8988T (cell line): ENCODE results near the gene PWWP2B.
A peak's percentile ranks its signal among the peaks of the same experiment; 100 is the strongest.
"Not testable (repeated sequence)": the region's sequence is repeated elsewhere in the genome, so short reads cannot be mapped to it uniquely, and the experiment has no call there.

Source experiments
- DNase-seq: peaks from one replicate; pipeline ENCODE4 v3.0.0; 2011

PWWP2B gene

DNA sequence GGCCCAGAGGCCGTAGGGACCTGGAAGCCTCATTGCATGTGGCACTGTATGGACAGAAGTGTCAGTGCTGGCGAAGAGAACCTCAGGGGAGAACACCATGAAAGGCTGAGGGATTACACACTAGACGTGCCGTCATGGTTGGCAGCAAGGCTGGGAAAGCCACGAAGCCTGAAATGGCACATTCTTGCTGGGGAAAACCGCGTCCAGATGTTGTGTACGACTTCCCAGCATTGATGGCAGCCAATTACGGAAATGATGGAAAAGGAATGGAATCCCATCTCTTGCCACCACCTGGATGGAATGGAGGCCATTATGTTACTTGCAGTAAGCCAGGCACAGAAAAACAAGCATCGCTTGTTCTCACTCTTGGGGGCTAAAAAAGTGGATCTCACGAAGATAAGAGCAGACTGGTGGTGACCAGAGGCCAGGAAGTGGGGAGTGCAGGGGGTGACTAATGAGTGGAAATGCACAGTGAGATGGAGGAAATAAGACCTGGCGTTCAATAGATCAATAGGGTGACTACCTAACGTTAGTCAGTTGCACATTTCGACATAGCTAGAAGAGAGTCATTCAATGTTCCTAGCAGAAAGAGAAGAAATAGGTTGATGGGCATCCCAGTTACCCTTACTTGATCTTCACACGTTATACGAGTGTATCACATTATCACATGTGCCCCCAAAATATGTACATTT lies 14.6 kb upstream of the PWWP2B start:
- DNase-seq, result no peak

DNA sequence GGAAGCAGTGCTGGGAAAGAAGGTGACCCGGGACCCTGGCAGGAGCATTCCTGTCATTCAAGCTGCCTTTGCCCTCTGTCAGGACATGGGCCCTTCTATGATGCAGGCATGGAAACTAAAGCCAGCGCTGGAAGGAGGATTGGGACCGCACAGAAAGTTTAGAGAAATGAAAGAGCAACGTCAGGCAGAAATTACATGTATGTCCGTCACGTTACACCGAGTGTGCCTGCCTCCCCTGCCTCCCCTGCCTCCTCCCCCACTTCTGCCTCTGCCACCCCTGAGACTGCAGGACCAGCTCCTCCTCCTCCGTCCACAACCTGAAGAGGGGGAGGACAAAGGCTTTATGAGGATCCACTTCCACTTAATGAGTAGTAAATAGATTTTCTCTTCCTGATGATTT lies 13.9 kb upstream of the PWWP2B start:
- DNase-seq, result no peak

DNA sequence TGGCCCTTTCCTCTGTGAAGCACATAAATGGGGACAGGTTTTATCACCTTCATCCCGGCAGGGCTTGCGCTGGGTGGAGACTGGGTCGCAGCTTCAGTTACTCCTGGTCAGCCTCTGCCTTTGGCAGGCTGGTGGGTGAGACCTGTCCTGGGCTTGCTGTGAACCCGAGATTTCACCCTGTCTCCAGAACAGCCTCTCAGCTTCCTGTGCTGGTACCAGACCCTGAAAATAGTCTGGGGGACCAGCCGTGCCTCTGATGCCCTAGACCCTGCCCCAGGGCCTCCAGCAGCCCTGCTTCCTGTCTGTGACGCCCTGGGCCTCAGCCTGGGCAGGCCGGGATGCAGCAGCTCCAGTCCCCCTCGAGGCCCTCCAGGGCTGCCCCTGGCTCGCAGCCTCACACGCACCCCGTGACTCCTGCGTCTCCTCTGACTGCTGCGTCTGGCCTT lies 13.2 kb upstream of the PWWP2B start:
- no peak for DNase-seq

DNA sequence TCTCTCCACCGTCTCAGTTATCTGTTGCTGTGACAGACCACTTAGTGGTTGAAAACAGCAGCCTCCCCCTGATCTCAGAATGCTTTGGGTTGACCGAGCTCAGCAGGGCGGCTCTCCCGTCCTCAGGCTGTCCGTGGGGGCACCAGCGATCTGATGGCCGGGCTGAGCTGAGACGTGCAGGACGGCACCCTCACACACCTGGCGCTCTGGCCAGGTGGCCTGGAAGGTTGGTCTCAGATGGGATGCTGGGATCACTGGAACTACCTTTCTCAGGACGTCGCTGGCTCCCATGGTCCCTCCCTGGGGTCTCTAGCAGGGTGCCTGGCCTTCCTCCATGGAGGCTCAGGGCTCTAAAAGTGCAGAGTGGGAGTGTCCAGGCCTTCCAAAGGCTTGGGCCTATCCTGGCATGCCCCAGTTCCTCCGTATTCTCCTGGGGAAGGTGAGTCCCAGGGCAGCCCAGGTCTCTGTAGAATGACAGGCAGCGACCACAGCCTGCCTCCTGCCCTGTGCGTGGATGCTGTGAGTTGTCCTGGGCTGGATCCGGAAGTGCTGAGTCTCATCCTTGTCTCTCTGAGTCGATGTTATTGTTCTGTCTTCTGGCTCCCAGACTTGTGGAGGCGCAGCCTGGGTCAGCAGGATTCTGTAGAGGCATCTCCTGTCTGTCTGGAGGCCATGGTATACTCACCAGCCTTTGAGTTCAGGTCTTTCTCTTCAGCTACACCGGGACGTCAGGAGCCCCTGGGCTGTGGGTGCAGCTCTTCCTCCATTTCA lies 12.2 kb upstream of the PWWP2B start:
- DNase-seq, result no peak

DNA sequence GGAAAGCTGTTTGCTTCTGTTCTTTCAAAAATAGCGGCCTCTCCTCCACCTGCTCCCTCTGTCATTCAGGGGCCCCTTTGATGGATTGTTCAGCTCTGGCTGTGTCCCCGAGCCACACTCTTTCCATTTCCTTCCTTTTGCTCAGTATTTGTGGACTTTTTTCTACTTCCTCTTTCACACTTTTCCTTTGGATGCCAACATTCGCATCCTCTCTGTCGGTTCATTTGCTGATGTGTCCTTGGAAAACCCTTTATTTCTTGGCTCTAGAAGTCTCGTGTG lies 11.7 kb upstream of the PWWP2B start:
- no peak for DNase-seq

DNA sequence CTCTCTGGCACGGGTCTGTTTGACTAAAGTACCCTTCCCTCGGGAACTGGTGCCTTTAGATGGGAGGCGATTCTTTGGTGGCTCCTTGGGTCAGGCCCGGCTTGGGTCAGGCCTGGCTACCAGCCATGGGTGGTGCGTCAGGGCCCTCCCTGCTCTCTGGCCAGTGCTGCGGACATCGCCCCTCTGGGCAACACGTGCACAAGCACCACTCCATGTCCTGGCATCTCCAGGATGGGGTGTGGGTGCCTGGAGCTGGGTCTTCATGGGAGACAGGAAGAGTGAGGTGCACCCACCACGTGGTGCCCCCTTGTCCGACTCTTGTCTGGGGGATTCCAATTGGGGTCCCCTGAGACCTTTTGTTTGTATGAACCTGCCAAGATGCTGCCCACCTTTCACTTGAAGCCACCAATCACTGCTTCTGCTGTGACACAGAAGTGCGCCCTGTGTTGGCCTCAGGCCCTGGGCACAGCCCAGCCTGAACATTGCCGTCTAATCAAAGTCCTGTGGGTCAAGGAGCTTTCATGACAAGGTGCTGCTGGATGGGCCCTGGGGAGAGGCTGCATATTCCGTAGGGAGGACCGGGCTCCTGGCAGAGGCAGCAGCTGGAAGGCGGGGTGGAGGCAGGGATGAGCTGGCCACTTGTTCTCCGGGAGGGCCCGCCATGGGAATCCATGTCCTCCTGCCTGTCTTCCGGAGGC lies 11.1 kb upstream of the PWWP2B start:
- DNase-seq, result no peak

DNA sequence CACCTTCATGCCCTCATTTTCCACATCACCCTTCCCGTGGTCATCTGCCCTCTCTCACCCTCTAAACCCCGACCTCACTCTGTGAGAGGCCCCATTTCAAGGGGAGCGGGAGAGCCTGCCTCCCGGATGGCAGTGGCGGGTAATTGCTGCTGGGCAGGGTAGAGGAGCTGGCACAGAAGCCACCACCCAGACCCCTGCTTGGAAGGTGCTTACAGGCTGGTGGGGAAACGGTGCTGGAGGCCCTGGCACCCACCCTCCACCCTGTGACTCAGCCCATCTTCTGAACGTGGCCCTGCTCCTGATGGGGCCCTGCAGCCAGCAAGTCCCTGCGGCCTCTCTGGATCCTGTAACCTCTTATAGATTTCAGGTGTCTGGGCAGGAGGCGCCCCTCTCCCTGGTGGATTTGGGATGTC lies 10.6 kb upstream of the PWWP2B start:
- DNase-seq, result peak; percentile 46

DNA sequence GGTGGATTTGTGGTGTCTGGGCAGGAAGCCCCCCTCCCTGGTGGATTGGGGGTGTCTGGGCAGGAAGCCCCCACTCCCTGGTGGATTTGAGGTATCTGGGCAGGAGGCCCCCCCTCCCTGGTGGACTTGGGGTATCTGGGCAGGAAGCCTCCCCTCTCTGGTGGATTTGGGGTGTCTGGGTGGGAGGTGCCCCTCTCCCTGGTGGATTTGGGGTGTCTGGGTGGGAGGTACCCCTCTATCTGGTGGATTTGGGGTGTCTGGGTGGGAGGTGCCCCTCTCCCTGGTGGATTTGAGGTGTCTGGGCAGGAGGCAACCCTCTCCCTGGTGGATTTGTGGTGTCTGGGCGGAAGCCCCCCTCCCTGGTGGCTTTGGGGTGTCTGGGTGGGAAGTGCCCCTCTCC lies 10.1 kb upstream of the PWWP2B start:
- not testable (repeated sequence) for DNase-seq

DNA sequence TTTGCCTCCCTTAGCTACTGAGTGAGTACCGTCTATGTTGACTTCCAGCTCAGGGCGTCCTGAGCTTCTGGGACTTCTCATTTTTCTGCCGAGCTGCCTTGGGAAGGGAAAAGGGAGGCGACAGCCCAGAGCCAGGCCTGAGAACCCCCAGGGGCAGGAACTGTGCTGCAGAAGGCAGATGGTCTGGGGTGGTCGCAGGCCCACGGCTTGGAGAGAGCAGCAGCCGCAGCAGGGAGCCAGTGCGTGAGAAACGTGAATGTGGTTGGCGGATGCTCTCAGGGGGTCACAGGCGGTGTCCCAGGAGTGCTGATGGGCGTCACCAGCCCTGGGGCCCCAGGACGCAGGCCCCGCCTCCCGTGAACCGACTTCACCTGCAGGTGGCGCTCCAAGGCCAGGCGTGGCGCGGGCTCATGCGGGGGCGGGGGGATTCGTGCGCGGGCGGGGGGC lies 9.2 kb upstream of the PWWP2B start:
- peak; percentile 99 for DNase-seq

DNA sequence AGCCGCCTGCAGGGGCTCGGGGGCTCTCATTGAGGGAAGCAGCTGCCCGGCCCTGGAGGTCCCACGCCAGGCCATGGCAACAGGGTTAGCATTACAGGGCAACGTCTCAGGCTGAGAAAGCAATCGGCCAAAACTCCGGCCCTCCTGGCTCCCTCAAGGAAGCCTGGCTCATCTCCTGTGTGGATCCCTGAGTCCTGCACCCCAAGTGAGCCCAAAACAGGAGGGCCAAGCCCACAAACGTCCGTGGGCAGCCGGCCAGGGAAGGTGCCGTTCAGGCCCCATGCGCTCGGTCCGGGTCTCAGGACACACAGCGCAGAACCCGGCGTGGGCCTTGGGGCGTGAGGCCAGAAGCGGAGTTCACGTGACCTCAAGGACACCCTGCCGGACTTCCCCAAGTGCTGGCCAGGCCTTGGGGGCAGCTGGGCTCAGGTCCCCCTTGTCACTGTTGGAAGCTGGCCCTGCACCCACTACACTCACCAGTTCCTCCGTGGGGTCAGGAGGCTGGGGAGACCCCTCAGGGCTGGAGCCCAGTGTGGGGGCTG lies 8.0 kb upstream of the PWWP2B start:
- peak; percentile 75 for DNase-seq

DNA sequence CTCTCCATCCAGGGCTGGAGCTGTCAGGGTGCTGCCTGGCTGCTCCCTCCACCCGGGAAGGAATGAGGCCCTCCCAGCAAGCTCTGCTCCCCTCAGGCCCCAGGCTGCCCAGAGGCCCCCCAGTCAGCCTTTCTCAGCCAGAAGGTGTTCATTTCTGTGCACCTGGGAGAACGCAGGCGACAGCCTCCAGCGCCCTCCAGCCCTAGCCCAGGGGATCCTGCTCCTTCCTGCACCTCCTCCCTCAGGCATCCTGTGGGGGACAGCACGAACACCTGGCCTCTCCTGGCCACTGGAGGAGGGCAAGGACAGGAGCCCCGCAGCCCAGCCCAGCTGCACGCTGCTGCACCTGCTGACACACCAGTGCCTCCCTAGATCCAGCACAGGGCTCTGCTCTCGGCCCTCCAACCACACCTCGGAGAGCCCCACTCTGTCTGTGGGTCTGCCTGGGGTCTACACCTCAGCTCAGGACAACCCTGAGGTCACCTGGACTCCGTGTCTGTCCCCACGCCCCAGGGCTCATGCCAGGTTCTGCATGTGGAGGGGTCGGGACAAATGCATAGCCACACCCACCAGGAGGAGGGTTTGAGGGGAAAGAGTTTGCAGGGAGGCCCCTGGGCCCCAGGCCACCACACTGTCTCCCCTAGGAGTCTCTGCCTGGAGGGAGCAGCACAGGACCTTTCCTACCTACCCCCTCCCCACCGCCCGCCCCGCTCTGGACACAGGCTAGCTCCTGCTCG lies 7.4 kb upstream of the PWWP2B start:
- DNase-seq, result peak; percentile 55

DNA sequence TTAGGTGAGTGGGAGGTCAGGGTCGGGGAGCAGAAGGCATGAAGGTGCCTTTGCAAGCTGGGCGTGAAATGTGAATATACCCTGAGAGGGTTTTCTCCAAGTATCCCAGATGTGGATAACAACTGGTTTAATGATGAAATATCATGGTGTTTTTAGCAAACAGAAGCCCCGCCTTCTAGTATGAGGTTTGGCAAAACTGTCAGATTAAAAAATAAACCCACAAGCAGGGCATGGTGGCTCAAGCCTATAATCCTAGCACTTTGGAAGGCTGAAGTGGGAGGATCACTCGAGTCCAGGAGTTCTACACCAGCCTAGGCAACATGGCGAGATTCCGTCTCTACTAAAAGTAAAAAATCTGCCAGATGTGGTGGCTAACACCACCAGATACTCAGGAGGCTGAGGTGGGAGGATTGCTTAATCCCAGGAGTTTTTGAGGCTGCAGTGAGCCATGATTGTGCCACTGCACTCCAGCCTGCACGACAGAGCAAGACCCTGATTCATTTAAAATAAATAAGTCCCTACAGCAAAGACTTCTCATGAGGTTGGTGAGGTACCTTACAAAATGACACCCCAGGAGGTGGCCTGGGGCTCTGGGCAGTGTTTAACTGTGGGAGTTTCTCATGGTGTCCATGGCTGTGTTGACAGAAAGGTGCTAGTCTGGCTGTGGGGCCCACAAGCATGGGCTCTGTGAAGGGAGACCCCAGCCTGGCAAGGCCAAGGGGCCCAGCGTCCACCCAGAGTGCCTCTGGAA lies 6.7 kb upstream of the PWWP2B start:
- peak; percentile 39 for DNase-seq

DNA sequence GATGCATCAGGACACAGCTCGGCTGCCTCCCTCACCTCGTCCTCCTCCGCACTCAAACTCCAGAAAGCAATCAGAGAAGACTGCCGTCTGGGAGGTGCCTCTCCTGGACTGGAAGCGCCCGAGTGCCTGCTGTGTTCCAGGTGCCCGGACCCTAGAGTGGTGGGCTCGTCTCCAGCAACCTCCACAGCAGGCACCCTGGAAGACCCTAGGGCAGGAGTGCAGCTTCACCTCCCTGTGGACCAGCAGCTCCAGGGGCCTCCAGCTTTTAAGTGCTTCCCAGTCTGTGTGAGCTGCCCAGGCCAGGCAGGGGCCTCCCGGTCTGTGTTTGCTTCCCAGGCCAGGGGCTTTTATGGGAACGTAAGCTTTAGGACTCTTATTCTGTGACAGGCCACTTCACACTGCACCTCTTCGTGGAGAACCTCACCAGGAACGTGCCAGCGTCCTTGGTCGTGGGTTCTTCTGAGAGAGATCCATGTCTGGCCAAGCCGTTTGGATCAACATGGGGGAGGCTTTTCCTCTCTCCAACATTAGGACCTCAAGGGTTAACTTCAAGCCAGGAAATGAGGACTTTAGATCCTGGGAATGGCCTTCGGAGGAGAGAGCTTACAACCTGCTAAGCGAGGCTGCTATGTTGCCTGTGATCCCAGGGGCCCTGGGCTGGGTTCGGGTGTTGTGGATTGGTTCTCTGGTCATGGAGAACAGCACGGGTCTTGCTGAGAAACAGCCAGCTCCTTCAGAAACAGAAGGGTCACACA lies 5.9 kb upstream of the PWWP2B start:
- DNase-seq, result peak; percentile 37

DNA sequence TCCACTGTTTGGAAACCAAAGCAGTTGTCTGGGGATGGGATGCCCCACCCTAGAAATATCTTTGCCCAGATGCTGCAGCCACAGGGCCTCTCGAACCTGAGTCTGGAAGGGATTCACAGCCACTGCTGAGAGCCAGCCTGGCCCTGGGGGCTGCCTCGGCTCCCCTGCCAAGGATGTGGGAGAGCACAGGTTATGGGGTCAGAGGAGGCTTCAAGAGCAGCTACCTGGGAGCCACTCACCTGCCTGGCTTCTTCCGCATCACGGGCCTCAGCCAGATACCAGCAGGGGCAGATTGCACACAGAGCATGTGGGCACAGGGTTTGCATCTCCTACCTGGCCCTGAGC lies 5.4 kb upstream of the PWWP2B start:
- DNase-seq, result no peak

DNA sequence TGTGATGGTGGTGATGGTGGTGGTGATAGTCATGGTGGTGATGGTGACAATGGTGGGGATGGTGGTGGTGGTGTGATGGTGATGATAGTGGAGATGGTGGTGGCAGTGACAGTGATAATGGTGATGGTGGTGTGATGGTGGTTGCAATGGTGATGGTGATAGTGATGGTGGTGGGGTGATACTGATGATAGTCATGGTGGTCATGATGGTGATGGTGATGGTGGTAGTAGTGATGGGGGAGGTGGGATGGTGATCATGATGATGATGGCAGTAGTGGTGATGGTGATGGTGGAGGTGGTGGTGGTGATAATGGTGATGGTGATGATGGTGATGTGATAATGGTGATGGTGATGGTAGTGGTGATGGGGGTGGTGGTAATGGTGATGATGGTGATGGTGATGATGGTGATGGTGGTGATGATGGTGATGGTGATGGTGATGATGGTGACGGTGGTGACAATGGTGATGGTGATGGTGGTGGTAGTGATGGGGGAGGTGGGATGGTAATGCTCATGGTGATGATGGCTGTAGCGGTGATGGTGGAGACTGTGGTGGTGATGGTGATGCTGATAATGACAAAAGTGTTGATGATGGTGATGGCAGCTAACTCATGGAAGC lies 4.7 kb upstream of the PWWP2B start:
- DNase-seq, result no peak

DNA sequence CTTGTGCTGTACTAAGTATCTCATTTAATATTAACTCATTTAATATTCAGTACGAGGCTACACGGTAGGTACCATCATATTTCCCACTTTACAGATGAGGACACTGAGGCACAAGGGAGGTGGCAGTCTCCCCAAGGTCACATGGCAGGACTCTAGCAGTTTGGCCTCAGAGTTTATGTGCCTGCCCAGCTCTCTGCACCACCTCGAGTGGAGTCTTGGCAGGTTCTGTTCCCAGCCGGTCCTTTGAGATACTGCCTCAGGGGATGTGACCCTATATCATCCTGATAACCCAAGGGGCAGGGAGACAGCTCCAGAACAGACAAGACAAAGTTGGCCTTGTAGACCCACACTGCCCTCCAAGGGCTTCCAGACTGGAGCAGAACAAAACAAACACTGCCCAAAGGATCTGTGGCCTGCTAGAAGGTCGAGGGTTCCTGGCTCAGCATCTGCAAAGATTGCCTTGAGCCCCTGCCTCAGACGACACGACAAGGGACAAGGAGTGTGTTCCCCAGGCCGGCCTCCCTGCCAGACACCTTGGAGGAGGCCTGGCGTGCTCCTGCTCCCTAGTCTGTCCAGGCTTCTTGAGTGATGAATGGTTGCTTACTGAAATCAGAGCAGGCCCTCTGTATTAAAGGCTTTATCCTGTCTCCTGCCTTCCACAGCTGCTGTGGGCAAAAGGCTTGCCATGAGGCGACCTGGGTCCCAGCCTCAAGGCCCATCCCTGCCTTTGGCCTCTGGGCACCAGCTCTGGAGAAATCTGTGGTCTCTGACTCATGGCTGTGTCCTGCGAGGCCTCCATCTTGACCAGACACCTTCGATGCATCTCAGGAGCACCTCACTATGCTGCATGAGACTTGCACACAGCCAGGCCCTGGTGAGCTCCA lies 3.9 kb upstream of the PWWP2B start:
- DNase-seq, result no peak

DNA sequence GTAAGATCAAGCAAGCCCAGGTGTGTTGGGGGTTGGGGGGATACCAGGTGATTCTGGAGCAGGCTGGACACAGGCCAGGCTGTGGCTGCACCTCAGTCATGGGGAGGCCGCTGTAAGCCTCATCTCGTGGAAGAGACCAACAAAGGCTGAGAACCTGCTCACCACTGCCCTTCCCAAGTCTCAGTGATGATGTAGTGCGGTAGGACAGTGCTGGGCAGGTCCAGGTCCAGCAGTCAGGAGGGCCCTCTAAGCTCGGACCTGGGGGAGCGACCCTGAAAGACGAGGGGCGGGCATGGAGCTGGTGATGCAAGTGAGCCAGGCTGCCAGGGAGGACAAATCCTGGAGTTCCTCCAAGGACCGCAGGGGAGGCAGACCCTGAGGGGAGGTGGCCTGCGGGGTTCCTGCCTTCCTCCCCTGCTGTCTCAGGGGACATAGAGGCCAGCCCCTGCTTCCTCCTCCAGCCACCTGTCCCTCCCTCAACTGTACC lies 3.3 kb upstream of the PWWP2B start:
- no peak for DNase-seq

DNA sequence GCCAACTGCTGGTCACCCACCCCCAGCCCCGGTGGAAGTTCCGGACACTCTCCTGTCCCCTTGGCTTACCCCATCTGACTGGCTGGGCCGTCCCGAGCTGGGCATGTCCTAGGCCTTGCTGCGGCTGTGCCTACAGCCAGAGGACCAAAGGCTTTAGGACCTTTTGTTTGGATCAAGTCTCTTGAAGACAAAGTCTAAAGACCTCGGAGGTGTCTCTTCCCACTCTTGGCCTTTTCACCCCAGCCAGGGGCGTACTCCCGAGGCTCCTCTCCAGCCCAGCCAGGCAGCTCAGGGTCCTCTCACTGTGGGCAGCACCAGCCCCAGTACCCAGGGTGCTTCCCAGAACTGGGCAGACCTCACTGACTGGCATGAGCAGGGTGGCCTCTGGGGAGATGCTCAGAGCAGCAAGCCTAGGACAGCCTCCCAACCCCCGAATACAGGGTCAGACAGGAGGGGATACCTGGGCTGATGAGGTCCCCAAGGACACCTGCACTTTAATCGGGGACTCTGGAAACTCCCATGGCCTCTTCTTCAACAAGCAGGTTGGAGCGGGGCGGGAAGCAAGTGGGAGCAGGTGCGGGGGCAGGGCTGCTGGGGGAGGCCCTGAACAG lies 2.7 kb upstream of the PWWP2B start:
- no peak for DNase-seq

DNA sequence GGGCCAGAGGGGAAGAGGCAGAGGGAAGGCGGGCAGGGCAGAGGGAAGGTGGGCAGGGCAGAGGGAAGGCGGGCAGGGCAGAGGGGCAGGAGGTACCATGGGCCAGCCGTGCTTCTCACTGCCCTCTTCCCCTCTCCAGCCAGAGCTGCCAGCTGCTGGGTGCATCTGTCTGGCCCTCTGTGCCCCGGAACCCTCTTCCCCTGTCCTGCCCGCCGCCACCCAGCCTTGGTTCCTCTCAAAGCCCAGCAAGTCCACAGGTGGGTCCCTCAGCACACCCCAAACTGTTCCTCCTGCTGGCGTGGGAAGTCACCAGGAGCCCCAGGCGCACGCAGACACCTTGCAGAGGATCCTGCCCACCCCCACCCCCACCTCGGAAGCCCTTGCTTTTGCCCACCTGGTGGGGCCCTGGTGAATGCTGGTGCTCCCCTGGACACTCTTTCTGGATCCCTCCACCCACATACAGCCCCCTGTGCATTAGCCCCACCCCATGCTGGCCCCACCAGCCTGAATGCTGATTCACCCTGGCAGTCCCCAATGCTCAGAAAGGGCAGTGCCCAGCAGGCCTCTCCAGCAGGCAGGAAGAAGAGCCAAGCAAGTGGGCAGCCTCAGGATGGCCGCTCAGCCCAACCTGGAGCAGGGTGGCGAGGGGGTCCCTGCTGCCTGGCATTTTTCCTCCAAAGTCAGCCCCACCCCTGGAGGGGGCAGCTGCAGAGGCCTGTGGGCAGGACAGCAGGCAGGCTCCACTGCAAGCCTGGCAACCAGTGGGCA lies 1.9 kb upstream of the PWWP2B start:
- DNase-seq, result no peak
